ENCODE results near the gene CD1D. TPM values are rescaled to one million over a fixed set of nuclear protein-coding genes. Genes with fewer than 3 reads are reported as not detected.
A peak's percentile ranks its signal among the peaks of the same experiment; 100 is the strongest.

Gene CD1D
- total RNA-seq, 1 donor from 2014 or later: 4.6 TPM

GRCh38 chr1:158149577-158150269, 31.0 kb upstream of the CD1D start:
- H3K27ac Mint-ChIP-seq: peak overlapping the region; percentile 95
- no peaks in the 10 kb centered on the region for H3K27me3 Mint-ChIP-seq
- H3K4me1 Mint-ChIP-seq: peaks cover 60% of the 10 kb centered on the region
- peaks cover 9% of the 10 kb centered on the region for H3K9me3 Mint-ChIP-seq
- peaks cover 2% of the 10 kb centered on the region for H3K36me3 Mint-ChIP-seq (ENCODE audit: low read depth)
- TF ChIP-seq CTCF (IDR thresholded peaks at IDR 0.05): no peak
- ATAC-seq (ENCODE audit: low read depth) (peak; percentile 76), DNase-seq (peak; percentile 62)
- ChIA-PET CTCF (interaction anchor here (0.8 kb wide), 1 partner anchor 30 kb away, joined by 3 read pairs; no protein-coding TSS in a partner anchor), POLR2A (interaction anchor here (2.0 kb wide), 1 partner anchor 14 kb away, joined by 5 read pairs; no protein-coding TSS in a partner anchor)
- intact Hi-C loops (cut with micrococcal nuclease): loop anchor here (1.0 to 2.0 kb wide), 2 partner anchors 13 to 30 kb away; no protein-coding TSS in a partner anchor
- peak overlapping the region; percentile 94 for H3K4me3 Mint-ChIP-seq

DNA sequence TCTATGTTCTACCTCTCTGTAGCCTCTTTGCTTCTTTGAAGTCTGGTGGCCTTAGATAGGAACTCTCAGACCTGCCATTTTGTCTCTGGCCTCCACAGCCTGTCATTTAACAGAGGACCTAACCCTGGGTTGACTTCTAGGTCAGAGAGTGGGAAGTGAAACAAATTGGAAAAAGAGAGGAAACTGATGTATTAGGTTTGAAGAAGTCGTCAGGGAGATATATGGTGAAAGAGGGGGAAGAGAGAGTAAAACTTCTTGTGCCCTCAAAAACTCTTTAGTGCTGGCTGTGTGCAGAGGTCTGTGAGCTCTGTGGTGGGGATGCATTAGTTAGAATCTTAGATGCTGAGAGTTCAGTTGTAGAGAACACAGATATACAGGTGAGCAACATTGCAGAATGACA, 30.2 kb upstream of the CD1D start:
- H3K4me1 Mint-ChIP-seq: peaks cover 65% of the 10 kb centered on the region
- DNase-seq (no peak), ATAC-seq (ENCODE audit: low read depth) (peak; percentile 6)
- H3K27ac Mint-ChIP-seq: peak overlapping the region; percentile 95
- intact Hi-C loops (cut with micrococcal nuclease): no loop called here
- H3K4me3 Mint-ChIP-seq: peak overlapping the region; percentile 94
- no peak for TF ChIP-seq CTCF (IDR thresholded peaks at IDR 0.05)
- ChIA-PET POLR2A (interaction anchor here (2.0 kb wide), 1 partner anchor 13 kb away, joined by 5 read pairs; no protein-coding TSS in a partner anchor), CTCF (interaction anchor here (0.6 kb wide), 1 partner anchor 632 kb away, joined by 3 read pairs; no protein-coding TSS in a partner anchor)
- H3K27me3 Mint-ChIP-seq: no peaks in the 10 kb centered on the region
- H3K36me3 Mint-ChIP-seq (ENCODE audit: low read depth): peaks cover 2% of the 10 kb centered on the region
- peaks cover 9% of the 10 kb centered on the region for H3K9me3 Mint-ChIP-seq

DNA sequence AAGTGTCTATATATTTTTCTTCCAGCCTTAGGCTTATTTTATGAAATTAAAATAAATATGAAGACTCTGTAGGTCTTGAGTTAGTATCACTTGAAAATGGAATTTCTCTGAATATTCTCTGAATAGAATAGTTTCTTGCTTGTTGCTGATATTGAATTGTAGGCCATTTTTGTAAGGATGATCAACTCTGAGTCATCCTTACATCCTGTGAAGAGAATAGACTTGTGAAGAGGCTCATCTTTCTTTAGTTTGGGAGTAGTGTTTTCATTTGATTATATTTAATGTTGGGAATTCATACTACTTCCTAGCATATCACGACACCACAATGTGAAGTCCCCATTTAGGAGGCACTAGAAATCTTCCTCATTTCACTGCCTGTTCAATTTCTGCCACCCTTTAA, 27.5 kb upstream of the CD1D start:
- ATAC-seq (ENCODE audit: low read depth) (no peak), DNase-seq (no peak)
- ChIA-PET POLR2A (interaction anchor here (1.4 kb wide), 1 partner anchor 9 kb away, joined by 3 read pairs; no protein-coding TSS in a partner anchor), CTCF (interaction anchor here (1.5 kb wide), 1 partner anchor 10 kb away, joined by 6 read pairs; no protein-coding TSS in a partner anchor)
- Mint-ChIP-seq H3K4me1 (peaks cover 58% of the 10 kb centered on the region), H3K9me3 (peaks cover 1% of the 10 kb centered on the region), H3K27me3 (no peaks in the 10 kb centered on the region), H3K36me3 (ENCODE audit: low read depth) (peaks cover 2% of the 10 kb centered on the region), H3K4me3 (no peak overlapping the region), H3K27ac (no peak overlapping the region)
- no peak for TF ChIP-seq CTCF (IDR thresholded peaks at IDR 0.05)
- intact Hi-C loops (cut with micrococcal nuclease): no loop called here

GRCh38 chr1:158153746-158154444, 26.8 kb upstream of the CD1D start:
- Mint-ChIP-seq H3K4me3 (peak overlapping the region; percentile 39), H3K27me3 (no peaks in the 10 kb centered on the region), H3K9me3 (no peaks in the 10 kb centered on the region), H3K4me1 (peaks cover 52% of the 10 kb centered on the region), H3K27ac (peak overlapping the region; percentile 27), H3K36me3 (ENCODE audit: low read depth) (peaks cover 2% of the 10 kb centered on the region)
- intact Hi-C loops (cut with micrococcal nuclease): loop anchor here (1.0 kb wide), 1 partner anchor 9 kb away; no protein-coding TSS in a partner anchor
- no peak for DNase-seq
- no peak for ATAC-seq (ENCODE audit: low read depth)
- POLR2A ChIA-PET: interaction anchor here (1.4 kb wide), 1 partner anchor 8 kb away, joined by 3 read pairs; no protein-coding TSS in a partner anchor
- CTCF ChIA-PET: interaction anchor here (0.6 to 1.5 kb wide), 2 partner anchors 9 to 150 kb away, joined by 3 to 6 read pairs; no protein-coding TSS in a partner anchor
- TF ChIP-seq CTCF (IDR thresholded peaks at IDR 0.05): no peak

Data from activated B cell treated with CpG ODN at 0.5 μM for 24 hours (primary cell).